Measurements from ENCODE around the gene XPC.

DNA sequence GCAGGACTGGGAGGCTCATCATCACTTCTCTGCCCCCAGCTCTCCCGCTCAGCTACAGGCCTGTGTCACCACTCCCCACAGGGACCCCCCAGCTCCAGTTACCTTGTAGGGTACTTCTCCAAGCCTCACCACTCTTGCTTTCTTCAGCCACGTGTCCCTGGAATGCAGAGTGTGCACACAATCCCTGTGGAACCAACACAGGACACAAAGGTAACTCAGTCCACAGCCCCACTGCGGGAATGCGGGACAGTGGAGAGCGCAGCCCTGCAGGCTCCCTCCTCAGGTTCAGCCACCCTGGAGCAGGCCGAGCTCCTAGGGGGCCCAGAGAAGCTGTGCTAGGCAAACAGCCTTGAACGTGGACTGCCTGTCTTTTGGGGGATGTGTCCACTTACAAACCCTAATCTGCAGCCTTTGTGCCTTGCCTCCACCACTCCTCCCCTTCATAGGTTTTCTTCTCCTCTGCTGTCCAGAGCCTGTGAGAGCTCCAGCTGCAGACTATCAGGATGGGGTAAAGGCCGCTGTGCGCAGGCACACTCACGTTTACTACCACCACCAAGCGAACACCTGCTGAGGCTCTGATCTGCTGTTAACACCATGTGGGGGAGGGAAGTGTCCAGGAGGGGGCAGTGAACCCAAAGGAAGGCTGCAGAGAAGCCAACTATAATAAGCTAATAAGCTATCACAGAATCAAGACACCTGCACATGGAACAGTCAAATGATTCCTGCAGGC, 26.0 kb downstream of the XPC start:
- TF ChIP-seq, protein P1, sequence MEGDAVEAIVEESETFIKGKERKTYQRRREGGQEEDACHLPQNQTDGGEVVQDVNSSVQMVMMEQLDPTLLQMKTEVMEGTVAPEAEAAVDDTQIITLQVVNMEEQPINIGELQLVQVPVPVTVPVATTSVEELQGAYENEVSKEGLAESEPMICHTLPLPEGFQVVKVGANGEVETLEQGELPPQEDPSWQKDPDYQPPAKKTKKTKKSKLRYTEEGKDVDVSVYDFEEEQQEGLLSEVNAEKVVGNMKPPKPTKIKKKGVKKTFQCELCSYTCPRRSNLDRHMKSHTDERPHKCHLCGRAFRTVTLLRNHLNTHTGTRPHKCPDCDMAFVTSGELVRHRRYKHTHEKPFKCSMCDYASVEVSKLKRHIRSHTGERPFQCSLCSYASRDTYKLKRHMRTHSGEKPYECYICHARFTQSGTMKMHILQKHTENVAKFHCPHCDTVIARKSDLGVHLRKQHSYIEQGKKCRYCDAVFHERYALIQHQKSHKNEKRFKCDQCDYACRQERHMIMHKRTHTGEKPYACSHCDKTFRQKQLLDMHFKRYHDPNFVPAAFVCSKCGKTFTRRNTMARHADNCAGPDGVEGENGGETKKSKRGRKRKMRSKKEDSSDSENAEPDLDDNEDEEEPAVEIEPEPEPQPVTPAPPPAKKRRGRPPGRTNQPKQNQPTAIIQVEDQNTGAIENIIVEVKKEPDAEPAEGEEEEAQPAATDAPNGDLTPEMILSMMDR (conservative IDR thresholded peaks at IDR 0.05; ENCODE audit: low read depth, low read length): peak; percentile 29
- no peak for TF ChIP-seq EZH2 (IDR thresholded peaks at IDR 0.05; ENCODE audit: borderline replicate concordance, low read depth, low read length, poor library complexity, severe bottlenecking)
